GM18517 (cell line): ENCODE data around the gene PLEKHA6.
"Not testable (repeated sequence)": the region's sequence is repeated elsewhere in the genome, so short reads cannot be mapped to it uniquely, and the experiment has no call there.

Experiments used
- ATAC-seq: cut with Tn5 transposase; IDR thresholded peaks from one replicate; pipeline ENCODE4 v1.9.1; 2021; ENCODE audit warnings: mild to moderate bottlenecking, moderate library complexity; ENCODE audit not compliant: unreplicated experiment

PLEKHA6 gene

GRCh38 chr1:204337583-204337982, 22.1 kb downstream of the PLEKHA6 start:
- ATAC-seq: no peak

GRCh38 chr1:204337036-204337429, 22.7 kb downstream of the PLEKHA6 start:
- no peak for ATAC-seq

GRCh38 chr1:204336421-204337035, 23.2 kb downstream of the PLEKHA6 start:
- no peak for ATAC-seq

- ATAC-seq: no peak
Observed at GRCh38 chr1:204335533-204335932, 24.2 kb downstream of the PLEKHA6 start.

GRCh38 chr1:204335085-204335484, 24.6 kb downstream of the PLEKHA6 start:
- ATAC-seq: no peak

GRCh38 chr1:204334455-204334854, 25.3 kb downstream of the PLEKHA6 start:
- ATAC-seq: no peak

GRCh38 chr1:204333427-204333826, 26.3 kb downstream of the PLEKHA6 start:
- no peak for ATAC-seq

GRCh38 chr1:204331847-204332487, 27.8 kb downstream of the PLEKHA6 start:
- no peak for ATAC-seq

GRCh38 chr1:204331275-204331674, 28.5 kb downstream of the PLEKHA6 start:
- no peak for ATAC-seq

GRCh38 chr1:204327870-204328269, 31.9 kb downstream of the PLEKHA6 start:
- not testable (repeated sequence) for ATAC-seq

- no peak for ATAC-seq
Observed at GRCh38 chr1:204327359-204327758, 32.4 kb downstream of the PLEKHA6 start.

- ATAC-seq: no peak
Observed at GRCh38 chr1:204326771-204327300, 32.9 kb downstream of the PLEKHA6 start.

- ATAC-seq: no peak
Observed at GRCh38 chr1:204325944-204326343, 33.8 kb downstream of the PLEKHA6 start.

GRCh38 chr1:204323887-204324286, 35.8 kb downstream of the PLEKHA6 start:
- ATAC-seq: no peak

- ATAC-seq: no peak
Observed at GRCh38 chr1:204322339-204322868, 37.3 kb downstream of the PLEKHA6 start.

- ATAC-seq: no peak
Observed at GRCh38 chr1:204321665-204322064, 38.1 kb downstream of the PLEKHA6 start.

GRCh38 chr1:204321051-204321450, 38.7 kb downstream of the PLEKHA6 start:
- no peak for ATAC-seq

GRCh38 chr1:204320382-204320804, 39.3 kb downstream of the PLEKHA6 start:
- ATAC-seq: no peak

- ATAC-seq: no peak
Observed at GRCh38 chr1:204319462-204319861, 40.3 kb downstream of the PLEKHA6 start.

GRCh38 chr1:204319027-204319426, 40.7 kb downstream of the PLEKHA6 start:
- no peak for ATAC-seq

- no peak for ATAC-seq
Observed at GRCh38 chr1:204318324-204318723, 41.4 kb downstream of the PLEKHA6 start.

- ATAC-seq: no peak
Observed at GRCh38 chr1:204317170-204317569, 42.6 kb downstream of the PLEKHA6 start.
